HL-60 (cell line): Measurements from ENCODE around the gene TENM3.

Experiments used
- DNase-seq, 2 experiments: peaks; one replicate each; pipeline ENCODE4 v3.0.0-alpha.2; 2010 to 2020; ENCODE audit warnings: low read depth in 1 of 2, low spot score in 1 of 2
- H3K27ac ChIP-seq: fragments of 250-450 bp; sonication (Bioruptor Pico); replicated peaks from 2 replicates; pipeline ENCODE4 v1.5.1; 2020; ENCODE audit warnings: mild to moderate bottlenecking, moderate library complexity
- H3K27me3 ChIP-seq: fragments of 250-450 bp; sonication (Bioruptor Pico); 2 replicates; pipeline ENCODE4 v1.5.1; 2021; ENCODE audit warnings: mild to moderate bottlenecking, moderate library complexity; ENCODE audit not compliant: insufficient read depth, poor library complexity, severe bottlenecking
- H3K4me3 ChIP-seq: replicated peaks from 2 replicates; pipeline ENCODE4 v1.5.1; 2011; ENCODE audit warnings: mild to moderate bottlenecking, control low read depth, low read length; ENCODE audit not compliant: insufficient read depth
- CTCF ChIP-seq: IDR thresholded peaks from one replicate; pipeline ENCODE4 v1.5.1; 2011; ENCODE audit warnings: low read length, control low read depth, inconsistent platforms; ENCODE audit not compliant: insufficient read depth
- GABPA ChIP-seq: IDR thresholded peaks from 2 replicates; pipeline ENCODE4 v1.6.1; 2012; ENCODE audit warnings: low read depth
- POLR2AphosphoS5 ChIP-seq: IDR thresholded peaks from 2 replicates; pipeline ENCODE4 v1.6.1; 2012; ENCODE audit warnings: low read depth
- REST ChIP-seq: IDR thresholded peaks from 2 replicates; pipeline ENCODE4 v1.6.1; 2012; ENCODE audit warnings: low read depth; ENCODE audit not compliant: insufficient replicate concordance
- SPI1 ChIP-seq: IDR thresholded peaks from 2 replicates; pipeline ENCODE4 v1.6.1; 2012; ENCODE audit warnings: low read depth, mild to moderate bottlenecking, borderline replicate concordance

TENM3 gene

GRCh38 chr4:182806259-182807252, 563.4 kb downstream of the TENM3 start:
- Histone ChIP-seq H3K27ac (no peak overlapping the region), H3K4me3 (no peak overlapping the region), H3K27me3 (no peaks in the 10 kb centered on the region)
- peak in 1 of 2 experiments; percentile 48 for DNase-seq
- TF ChIP-seq POLR2AphosphoS5: no peak
- peak; percentile 27 for TF ChIP-seq CTCF
- TF ChIP-seq REST: no peak
- no peak for TF ChIP-seq SPI1
- TF ChIP-seq GABPA: no peak

GRCh38 chr4:182807346-182807745, 564.1 kb downstream of the TENM3 start:
- no peak for DNase-seq
- no peak overlapping the region for H3K4me3 ChIP-seq
- no peak overlapping the region for H3K27ac ChIP-seq
- no peaks in the 10 kb centered on the region for H3K27me3 ChIP-seq
- TF ChIP-seq CTCF (no peak), REST (no peak), POLR2AphosphoS5 (no peak), GABPA (no peak), SPI1 (no peak)

GRCh38 chr4:182807767-182808548, 564.8 kb downstream of the TENM3 start:
- DNase-seq: no peak
- Histone ChIP-seq H3K27me3 (no peaks in the 10 kb centered on the region), H3K27ac (no peak overlapping the region), H3K4me3 (no peak overlapping the region)
- TF ChIP-seq GABPA (no peak), CTCF (no peak), REST (no peak), SPI1 (no peak), POLR2AphosphoS5 (no peak)
